ENCODE results near the gene C7. TPM values are rescaled to one million over a fixed set of nuclear protein-coding genes. Genes with fewer than 3 reads are reported as not detected.
A peak's percentile ranks its signal among the peaks of the same experiment; 100 is the strongest.
"Not testable (repeated sequence)": the region's sequence is repeated elsewhere in the genome, so short reads cannot be mapped to it uniquely, and the experiment has no call there.

Gene C7
- total and polyA plus RNA-seq, 11 donors: 69.5 to 346 (median 89.2) TPM

DNA sequence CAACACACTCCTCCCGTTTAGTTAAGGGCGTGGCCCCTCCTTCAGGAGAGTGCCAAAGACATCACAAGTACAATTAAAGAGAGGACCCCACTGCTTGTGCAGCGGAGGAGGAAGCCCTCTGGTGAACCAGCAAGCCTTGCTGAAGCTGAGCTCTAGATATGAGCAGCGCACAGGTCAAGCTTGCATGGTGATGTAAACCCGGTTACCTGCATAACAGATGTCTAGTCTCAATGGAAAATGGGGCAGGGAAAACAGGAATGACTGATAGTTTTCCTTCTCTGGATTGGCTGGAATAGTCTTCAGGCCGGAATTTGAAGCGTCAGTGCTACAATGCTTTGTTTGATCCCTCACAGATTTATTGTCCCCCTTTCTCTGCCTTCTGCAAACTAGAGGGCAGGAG lies 95.6 kb downstream of the C7 start:
- 88 to 92% (median 89%) methylated on average over 7 of the region's 7 CpGs for WGBS, 4 donors

DNA sequence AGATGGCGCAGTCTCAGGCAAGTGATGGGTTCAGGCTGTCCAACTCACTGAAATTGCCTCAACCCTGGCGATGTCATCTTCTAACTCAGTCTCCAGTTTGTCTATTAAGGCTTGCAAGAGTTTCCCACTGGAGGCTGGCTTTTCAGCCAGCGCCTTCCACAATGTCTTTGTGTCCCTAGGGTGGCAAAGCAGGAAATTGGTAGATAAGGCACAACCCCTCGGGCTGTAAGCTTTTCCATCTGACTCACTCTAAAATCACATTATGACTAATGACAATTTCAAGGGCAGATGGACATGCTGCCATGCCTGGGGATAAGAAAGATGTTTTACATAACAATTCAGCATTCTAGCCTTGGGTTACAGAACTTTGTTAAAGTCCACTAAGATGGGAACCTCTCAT lies 99.9 kb downstream of the C7 start:
- no peaks in the 10 kb centered on the region for H3K4me1 ChIP-seq
- peak overlapping the region in 1 of 12 donors; percentile 20 for H3K27ac ChIP-seq
- intact Hi-C loops (cut with DNase I): no loop called here
- peak in 2 of 5 donors; percentile 24 to 30 for DNase-seq
- 64 to 75% (median 73%) methylated on average over 4 of the region's 4 CpGs for WGBS, 4 donors
- H3K36me3 ChIP-seq: no peaks in the 10 kb centered on the region
- no peak overlapping the region for H3K4me3 ChIP-seq
- H3K9me3 ChIP-seq: no peaks in the 10 kb centered on the region
- TF ChIP-seq POLR2A (IDR thresholded peaks at IDR 0.05): no peak
- TF ChIP-seq, protein P1, sequence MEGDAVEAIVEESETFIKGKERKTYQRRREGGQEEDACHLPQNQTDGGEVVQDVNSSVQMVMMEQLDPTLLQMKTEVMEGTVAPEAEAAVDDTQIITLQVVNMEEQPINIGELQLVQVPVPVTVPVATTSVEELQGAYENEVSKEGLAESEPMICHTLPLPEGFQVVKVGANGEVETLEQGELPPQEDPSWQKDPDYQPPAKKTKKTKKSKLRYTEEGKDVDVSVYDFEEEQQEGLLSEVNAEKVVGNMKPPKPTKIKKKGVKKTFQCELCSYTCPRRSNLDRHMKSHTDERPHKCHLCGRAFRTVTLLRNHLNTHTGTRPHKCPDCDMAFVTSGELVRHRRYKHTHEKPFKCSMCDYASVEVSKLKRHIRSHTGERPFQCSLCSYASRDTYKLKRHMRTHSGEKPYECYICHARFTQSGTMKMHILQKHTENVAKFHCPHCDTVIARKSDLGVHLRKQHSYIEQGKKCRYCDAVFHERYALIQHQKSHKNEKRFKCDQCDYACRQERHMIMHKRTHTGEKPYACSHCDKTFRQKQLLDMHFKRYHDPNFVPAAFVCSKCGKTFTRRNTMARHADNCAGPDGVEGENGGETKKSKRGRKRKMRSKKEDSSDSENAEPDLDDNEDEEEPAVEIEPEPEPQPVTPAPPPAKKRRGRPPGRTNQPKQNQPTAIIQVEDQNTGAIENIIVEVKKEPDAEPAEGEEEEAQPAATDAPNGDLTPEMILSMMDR (IDR thresholded peaks at IDR 0.05): no peak
- H3K27me3 ChIP-seq: no peaks in the 10 kb centered on the region
- peak in 2 of 4 donors; percentile 74 to 78 for ATAC-seq

More for the DNA sequence above, 95.6 kb downstream of the C7 start:
- Histone ChIP-seq H3K4me3 (no peak overlapping the region), H3K27ac (no peak overlapping the region), H3K9me3 (no peaks in the 10 kb centered on the region), H3K4me1 (no peaks in the 10 kb centered on the region), H3K27me3 (no peaks in the 10 kb centered on the region), H3K36me3 (no peaks in the 10 kb centered on the region)
- DNase-seq: no peak
- ATAC-seq: no peak
- TF ChIP-seq, protein P1 (IDR thresholded peaks at IDR 0.05): no peak
- TF ChIP-seq POLR2A (IDR thresholded peaks at IDR 0.05): no peak
- intact Hi-C loops (cut with DNase I): no loop called here

DNA sequence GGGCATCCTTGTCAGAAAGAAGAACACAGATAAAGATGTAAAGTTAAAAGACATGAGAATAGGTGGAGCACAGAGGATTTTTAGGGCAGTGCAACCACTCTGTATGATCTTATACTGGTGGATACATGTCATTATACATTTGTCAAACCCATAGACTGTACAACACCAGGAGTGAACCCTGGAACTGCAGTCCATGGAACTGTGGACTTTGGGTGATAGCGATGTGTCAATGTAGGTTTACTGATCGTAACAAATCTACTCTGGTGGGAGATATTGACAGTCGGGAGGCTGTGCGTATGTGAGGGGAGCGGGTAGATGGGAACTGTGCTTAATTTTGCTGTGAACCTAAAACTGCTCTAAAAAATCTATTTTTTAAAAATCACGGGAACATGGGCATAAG lies 101.3 kb downstream of the C7 start:
- DNase-seq: no peak
- TF ChIP-seq, protein P1 (IDR thresholded peaks at IDR 0.05): no peak
- no peak for TF ChIP-seq POLR2A (IDR thresholded peaks at IDR 0.05)
- Histone ChIP-seq H3K27ac (no peak overlapping the region), H3K4me1 (no peaks in the 10 kb centered on the region), H3K9me3 (no peaks in the 10 kb centered on the region), H3K36me3 (no peaks in the 10 kb centered on the region), H3K4me3 (no peak overlapping the region), H3K27me3 (no peaks in the 10 kb centered on the region)
- 88 to 97% (median 96%) methylated on average over 6 of the region's 6 CpGs for WGBS, 4 donors
- ATAC-seq: no peak
- intact Hi-C loops (cut with DNase I): no loop called here

DNA sequence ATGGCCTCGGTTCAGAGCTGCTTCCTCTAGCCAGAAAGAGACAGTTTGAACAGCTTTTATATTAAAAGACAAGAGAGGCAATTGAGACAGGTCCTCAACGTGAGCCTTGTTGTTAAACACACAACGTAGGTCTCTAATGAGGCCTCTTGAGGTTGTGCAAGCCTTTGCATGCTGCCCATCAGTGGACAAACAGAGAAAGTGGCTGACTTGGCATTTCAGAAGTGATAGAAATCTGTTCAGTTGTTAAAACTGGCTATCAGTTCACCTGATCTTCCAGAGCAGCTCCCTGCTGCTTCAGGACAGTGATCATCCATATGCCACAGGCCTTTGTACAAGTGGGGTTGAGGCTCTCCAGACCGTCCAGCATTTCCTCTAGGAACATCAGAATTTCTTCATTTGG lies 103.0 kb downstream of the C7 start:
- H3K4me1 ChIP-seq: no peaks in the 10 kb centered on the region
- H3K9me3 ChIP-seq: no peaks in the 10 kb centered on the region
- ATAC-seq (no peak), DNase-seq (no peak)
- H3K27me3 ChIP-seq: no peaks in the 10 kb centered on the region
- TF ChIP-seq, protein P1 (IDR thresholded peaks at IDR 0.05): no peak
- TF ChIP-seq POLR2A (IDR thresholded peaks at IDR 0.05): no peak
- H3K36me3 ChIP-seq: no peaks in the 10 kb centered on the region
- 69 to 74% (median 72%) methylated on average over 4 of the region's 4 CpGs for WGBS, 4 donors
- intact Hi-C loops (cut with DNase I): no loop called here
- H3K27ac ChIP-seq: no peak overlapping the region
- no peak overlapping the region for H3K4me3 ChIP-seq

DNA sequence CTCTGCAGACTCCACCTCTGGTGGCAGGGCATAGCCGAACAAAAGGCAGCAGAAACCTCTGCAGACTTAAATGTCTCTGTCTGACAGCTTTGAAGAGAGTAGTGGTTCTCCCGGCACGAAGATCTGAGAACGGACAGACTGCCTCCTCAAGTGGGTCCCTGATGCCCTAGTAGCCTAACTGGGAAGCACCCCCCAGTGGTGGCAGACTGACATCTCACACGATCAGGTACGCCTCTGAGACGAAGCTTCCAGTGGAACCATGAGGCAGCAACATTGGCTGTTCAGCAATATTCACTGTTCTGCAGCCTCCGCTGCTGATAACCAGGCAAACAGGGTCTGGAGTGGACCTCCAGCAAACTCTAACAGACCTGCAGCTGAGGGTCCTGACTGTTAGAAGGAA lies 113.3 kb downstream of the C7 start:
- intact Hi-C loops (cut with DNase I); H3K27ac ChIP-seq; H3K4me3 ChIP-seq; H3K4me1 ChIP-seq; ATAC-seq; DNase-seq; H3K27me3 ChIP-seq; H3K36me3 ChIP-seq: not testable (repeated sequence)
- peaks cover 0 to 33% (median 2%) of the 10 kb centered on the region in 12 donors for H3K9me3 ChIP-seq
- 96 to 98% (median 96%) methylated on average over 8 of the region's 8 CpGs for WGBS, 4 donors
